Chondrocyte (in vitro differentiated cells): ENCODE measurements around the gene CTSS. TPM values are rescaled to one million over a fixed set of nuclear protein-coding genes. Genes with fewer than 3 reads are reported as not detected.

ENCODE experiments used
- DNase-seq: peaks from one replicate; pipeline ENCODE4 v3.0.0; 2021; ENCODE audit warnings: mixed read lengths, low spot score
- H3K27ac Mint-ChIP-seq: one replicate; pipeline ENCODE4 v1.8.0; 2021; ENCODE audit warnings: mild to moderate bottlenecking, moderate library complexity, mixed read lengths; ENCODE audit not compliant: unreplicated experiment
- H3K27me3 Mint-ChIP-seq: 2 replicates; pipeline ENCODE4 v1.8.0; 2021; ENCODE audit warnings: low read depth, mixed read lengths
- H3K36me3 Mint-ChIP-seq: 2 replicates; pipeline ENCODE4 v1.8.0; 2021; ENCODE audit warnings: low read depth, mixed read lengths
- H3K4me1 Mint-ChIP-seq: 2 replicates; pipeline ENCODE4 v1.8.0; 2021; ENCODE audit warnings: low read depth, mild to moderate bottlenecking, mixed read lengths
- H3K4me3 Mint-ChIP-seq: one replicate; pipeline ENCODE4 v1.8.0; 2021; ENCODE audit warnings: mild to moderate bottlenecking, moderate library complexity, mixed read lengths; ENCODE audit not compliant: unreplicated experiment
- H3K9me3 Mint-ChIP-seq: 2 replicates; pipeline ENCODE4 v1.8.0; 2021; ENCODE audit warnings: low read depth, mixed read lengths
- CTCF ChIP-seq: fragments of 200-600 bp; sonication (generic); IDR thresholded peaks from 2 replicates; pipeline ENCODE4 v1.5.0; 2021; ENCODE audit warnings: antibody characterized with exemption, mild to moderate bottlenecking, moderate library complexity
- total RNA-seq: library from RNA; stranded (reverse); gene quantifications from 3 replicates; pipeline ENCODE4 v1.2.1, GENCODE V29; 2021

The CTSS gene
- total RNA-seq, 1 donor from 2014 or later: 1.5 TPM

GRCh38 chr1:150692720-150693119 lies 72.9 kb downstream of the CTSS start:
- peaks cover 12% of the 10 kb centered on the region for H3K36me3 Mint-ChIP-seq
- peaks cover 24% of the 10 kb centered on the region for H3K4me1 Mint-ChIP-seq
- no peak for DNase-seq
- no peak for TF ChIP-seq CTCF
- no peak overlapping the region for H3K27ac Mint-ChIP-seq
- no peaks in the 10 kb centered on the region for H3K9me3 Mint-ChIP-seq
- H3K27me3 Mint-ChIP-seq: no peaks in the 10 kb centered on the region
- no peak overlapping the region for H3K4me3 Mint-ChIP-seq

- no peak overlapping the region for H3K27ac Mint-ChIP-seq
- peaks cover 10% of the 10 kb centered on the region for H3K36me3 Mint-ChIP-seq
- no peaks in the 10 kb centered on the region for H3K9me3 Mint-ChIP-seq
- no peaks in the 10 kb centered on the region for H3K27me3 Mint-ChIP-seq
- no peak overlapping the region for H3K4me3 Mint-ChIP-seq
- peaks cover 6% of the 10 kb centered on the region for H3K4me1 Mint-ChIP-seq
- no peak for DNase-seq
- TF ChIP-seq CTCF: no peak
Measured at GRCh38 chr1:150688763-150689162, 76.8 kb downstream of the CTSS start.

- H3K9me3 Mint-ChIP-seq: no peaks in the 10 kb centered on the region
- H3K27ac Mint-ChIP-seq: no peak overlapping the region
- TF ChIP-seq CTCF: no peak
- no peak overlapping the region for H3K4me3 Mint-ChIP-seq
- peaks cover 6% of the 10 kb centered on the region for H3K4me1 Mint-ChIP-seq
- H3K36me3 Mint-ChIP-seq: peaks cover 3% of the 10 kb centered on the region
- DNase-seq: no peak
- no peaks in the 10 kb centered on the region for H3K27me3 Mint-ChIP-seq
Measured at GRCh38 chr1:150686275-150686674, 79.3 kb downstream of the CTSS start.

- Mint-ChIP-seq H3K36me3 (peaks cover 2% of the 10 kb centered on the region), H3K27me3 (no peaks in the 10 kb centered on the region), H3K4me3 (no peak overlapping the region), H3K27ac (no peak overlapping the region), H3K9me3 (no peaks in the 10 kb centered on the region), H3K4me1 (no peaks in the 10 kb centered on the region)
- no peak for TF ChIP-seq CTCF
- DNase-seq: no peak
Measured at GRCh38 chr1:150683914-150684313, 81.7 kb downstream of the CTSS start.

Other genes starting within 250 kb of the CTSS start
- 3.6 to 5.7 TPM (median 5.1 TPM) in 3 replicates for gene ADAMTSL4, start 216.4 kb downstream of the CTSS start, total RNA-seq
- gene MCL1, start 186.2 kb downstream of the CTSS start, total RNA-seq: 211 to 264 TPM (median 255 TPM) in 3 replicates
- gene ENSA, start 136.2 kb downstream of the CTSS start, total RNA-seq: 85.5 to 125 TPM (median 85.7 TPM) in 3 replicates
- 17.1 to 23.2 TPM (median 17.7 TPM) in 3 replicates for gene GOLPH3L, start 68.6 kb downstream of the CTSS start, total RNA-seq
- not detected in 3 replicates for gene HORMAD1, start 44.9 kb downstream of the CTSS start, total RNA-seq
- 4.9 to 12.4 TPM (median 4.9 TPM) in 3 replicates for gene CTSK, start 42.5 kb upstream of the CTSS start, total RNA-seq
- 32.6 to 33.3 TPM (median 32.9 TPM) in 3 replicates for gene ARNT, start 110.8 kb upstream of the CTSS start, total RNA-seq
- gene CTXND2, start 121.4 kb upstream of the CTSS start, total RNA-seq: not detected in 3 replicates
- gene SETDB1, start 160.6 kb upstream of the CTSS start, total RNA-seq: 35.0 to 44.1 TPM (median 35.9 TPM) in 3 replicates
- gene CERS2, start 209.1 kb upstream of the CTSS start, total RNA-seq: 199 to 223 TPM (median 217 TPM) in 3 replicates
- 0.54 TPM in 1 of 3 replicates, not detected in the others for gene ANXA9, start 216.5 kb upstream of the CTSS start, total RNA-seq
- 12.5 to 18.2 TPM (median 14.8 TPM) in 3 replicates for gene MINDY1, start 241.1 kb upstream of the CTSS start, total RNA-seq
- 14.1 to 15.4 TPM (median 15.3 TPM) in 3 replicates for gene PRUNE1, start 242.7 kb upstream of the CTSS start, total RNA-seq